OCI-LY3 (cell line): ENCODE data around the gene TTC39A.

ENCODE experiments used
- EZH2phosphoT487 ChIP-seq: fragments of 200-600 bp; shearing (Covaris generic); IDR thresholded peaks from 2 replicates; pipeline ENCODE4 v1.6.1; 2018; ENCODE audit warnings: antibody characterized with exemption, mixed run types, low read depth
- TF ChIP-seq, protein P1 (sequence below): fragments of 200-600, 300-600 bp; sonication (generic); IDR thresholded peaks from 2 replicates; pipeline ENCODE4 v1.5.1; 2014; ENCODE audit warnings: antibody characterized with exemption, low read length, low read depth

DNA sequence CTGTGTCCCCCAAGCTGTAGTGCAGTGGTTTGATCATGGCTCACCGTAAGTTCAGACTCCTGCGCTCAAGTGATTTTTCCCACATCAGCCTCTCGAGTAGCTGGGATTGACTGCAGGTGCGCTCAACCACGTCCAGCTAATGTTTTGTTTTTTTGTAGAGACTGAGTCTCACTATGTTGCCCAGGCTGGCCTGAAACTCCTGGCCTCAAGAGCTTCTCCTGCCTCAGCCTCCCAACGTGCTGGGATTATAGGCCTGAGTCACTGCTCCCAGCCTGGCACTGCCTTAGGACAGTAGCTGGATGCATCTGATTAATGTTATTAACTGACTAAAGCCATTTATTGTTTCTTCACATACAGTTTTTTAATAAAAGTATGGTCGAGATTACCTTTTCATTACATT, 54.1 kb downstream of the TTC39A start:
- TF ChIP-seq, protein P1, sequence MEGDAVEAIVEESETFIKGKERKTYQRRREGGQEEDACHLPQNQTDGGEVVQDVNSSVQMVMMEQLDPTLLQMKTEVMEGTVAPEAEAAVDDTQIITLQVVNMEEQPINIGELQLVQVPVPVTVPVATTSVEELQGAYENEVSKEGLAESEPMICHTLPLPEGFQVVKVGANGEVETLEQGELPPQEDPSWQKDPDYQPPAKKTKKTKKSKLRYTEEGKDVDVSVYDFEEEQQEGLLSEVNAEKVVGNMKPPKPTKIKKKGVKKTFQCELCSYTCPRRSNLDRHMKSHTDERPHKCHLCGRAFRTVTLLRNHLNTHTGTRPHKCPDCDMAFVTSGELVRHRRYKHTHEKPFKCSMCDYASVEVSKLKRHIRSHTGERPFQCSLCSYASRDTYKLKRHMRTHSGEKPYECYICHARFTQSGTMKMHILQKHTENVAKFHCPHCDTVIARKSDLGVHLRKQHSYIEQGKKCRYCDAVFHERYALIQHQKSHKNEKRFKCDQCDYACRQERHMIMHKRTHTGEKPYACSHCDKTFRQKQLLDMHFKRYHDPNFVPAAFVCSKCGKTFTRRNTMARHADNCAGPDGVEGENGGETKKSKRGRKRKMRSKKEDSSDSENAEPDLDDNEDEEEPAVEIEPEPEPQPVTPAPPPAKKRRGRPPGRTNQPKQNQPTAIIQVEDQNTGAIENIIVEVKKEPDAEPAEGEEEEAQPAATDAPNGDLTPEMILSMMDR = no peak
- TF ChIP-seq EZH2phosphoT487 = no peak
